Right ventricle myocardium superior (tissue), 1 donor: ENCODE data around the gene TMEM161A. TPM values are rescaled to one million over a fixed set of nuclear protein-coding genes. Genes with fewer than 3 reads are reported as not detected.

Source experiments
- ATAC-seq: fragments of 200-7000 bp; cut with Tn5 transposase; one replicate; pipeline ENCODE4 v1.9.1; 2020; ENCODE audit warnings: mild to moderate bottlenecking; ENCODE audit not compliant: poor library complexity
- DNase-seq: peaks from one replicate; pipeline ENCODE4 v3.0.0-alpha.2; 2020
- intact Hi-C: fragments of 100-400 bp; cut with DNase I; formaldehyde crosslinking; loops from one replicate; pipeline ENCODE4 v1.11.2; 2022
- total RNA-seq: library from RNA; stranded (reverse); fragmentation: NEBNext Ultra II Directional; extraction: Animal tissue kit (Norgen Biotek cat#: 25700); gene quantifications from one replicate; pipeline ENCODE4 v1.2.1, GENCODE V29; 2021
- donor health status: DM: no; HTN: yes; CAD: no; lungs with severe emphysema.

Gene TMEM161A
- total RNA-seq, 1 donor from 2014 or later = 23.0 TPM

GRCh38 chr19:19074196-19074882 lies 63.9 kb downstream of the TMEM161A start:
- ATAC-seq (no peak), DNase-seq (no peak)
- intact Hi-C loops = no loop called here

DNA sequence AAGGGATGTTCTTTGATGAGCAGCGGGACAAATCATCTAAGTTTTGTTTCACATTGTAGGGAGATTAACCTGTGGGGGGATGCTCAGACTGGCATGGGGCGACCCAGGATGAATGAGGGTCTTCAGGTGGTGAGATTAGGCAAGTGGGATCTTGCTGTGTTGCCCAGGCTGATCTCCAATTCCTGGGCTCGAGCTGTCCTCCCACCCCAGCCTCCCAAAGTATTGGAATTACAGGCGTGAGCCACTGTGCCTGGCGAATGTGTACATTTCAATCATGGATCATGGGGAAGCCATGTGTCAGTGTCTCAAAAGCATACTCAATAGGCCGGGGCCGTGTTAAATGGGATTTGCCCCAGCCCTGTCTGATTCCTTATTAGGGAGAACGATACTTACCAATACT lies 66.4 kb downstream of the TMEM161A start:
- no peak for ATAC-seq
- intact Hi-C loops = no loop called here
- no peak for DNase-seq

Other genes starting within 250 kb of the TMEM161A start
- 0.24 TPM for gene CERS1, start 242.3 kb downstream of the TMEM161A start, total RNA-seq
- 121 TPM for gene COPE, start 219.1 kb downstream of the TMEM161A start, total RNA-seq
- gene DDX49, start 218.8 kb downstream of the TMEM161A start, total RNA-seq = 19.2 TPM
- gene HOMER3, start 197.3 kb downstream of the TMEM161A start, total RNA-seq = 9.9 TPM
- gene SUGP2, start 105.0 kb downstream of the TMEM161A start, total RNA-seq = 58.8 TPM
- gene ARMC6, start 104.9 kb downstream of the TMEM161A start, total RNA-seq = 15.1 TPM
- gene SLC25A42, start 74.5 kb downstream of the TMEM161A start, total RNA-seq = 27.2 TPM
- 0.83 TPM for gene MEF2B, start 31.8 kb upstream of the TMEM161A start, total RNA-seq
- gene BORCS8, start 53.7 kb upstream of the TMEM161A start, total RNA-seq = 21.0 TPM
- gene RFXANK, start 53.8 kb upstream of the TMEM161A start, total RNA-seq = 33.9 TPM
- 5.9 TPM for gene NR2C2AP, start 64.9 kb upstream of the TMEM161A start, total RNA-seq
- not detected for gene NCAN, start 73.5 kb upstream of the TMEM161A start, total RNA-seq
- 0.32 TPM for gene TM6SF2, start 134.8 kb upstream of the TMEM161A start, total RNA-seq
- 37.2 TPM for gene SUGP1, start 182.0 kb upstream of the TMEM161A start, total RNA-seq
- gene MAU2, start 182.4 kb upstream of the TMEM161A start, total RNA-seq = 32.8 TPM